Hepatocyte (in vitro differentiated cells): Measurements from ENCODE around the gene ADGRE1.

Source experiments
- EZH2 ChIP-seq: fragments of 200-600 bp; sonication (generic); IDR thresholded peaks from 2 replicates; pipeline ENCODE4 v1.6.1; 2016; ENCODE audit warnings: antibody characterized with exemption, mild to moderate bottlenecking, borderline replicate concordance
- EZH2phosphoT487 ChIP-seq: fragments of 200-600 bp; sonication (generic); IDR thresholded peaks from one replicate; pipeline ENCODE4 v1.6.1; 2018; ENCODE audit warnings: antibody characterized with exemption, mild to moderate bottlenecking, low read depth, moderate library complexity; ENCODE audit not compliant: unreplicated experiment, severe bottlenecking
- TF ChIP-seq, protein P1 (sequence below): fragments of 200-600 bp; sonication (generic); IDR thresholded peaks from 2 replicates; pipeline ENCODE4 v1.5.1; 2016; ENCODE audit warnings: antibody characterized with exemption, mild to moderate bottlenecking; ENCODE audit not compliant: poor library complexity

DNA sequence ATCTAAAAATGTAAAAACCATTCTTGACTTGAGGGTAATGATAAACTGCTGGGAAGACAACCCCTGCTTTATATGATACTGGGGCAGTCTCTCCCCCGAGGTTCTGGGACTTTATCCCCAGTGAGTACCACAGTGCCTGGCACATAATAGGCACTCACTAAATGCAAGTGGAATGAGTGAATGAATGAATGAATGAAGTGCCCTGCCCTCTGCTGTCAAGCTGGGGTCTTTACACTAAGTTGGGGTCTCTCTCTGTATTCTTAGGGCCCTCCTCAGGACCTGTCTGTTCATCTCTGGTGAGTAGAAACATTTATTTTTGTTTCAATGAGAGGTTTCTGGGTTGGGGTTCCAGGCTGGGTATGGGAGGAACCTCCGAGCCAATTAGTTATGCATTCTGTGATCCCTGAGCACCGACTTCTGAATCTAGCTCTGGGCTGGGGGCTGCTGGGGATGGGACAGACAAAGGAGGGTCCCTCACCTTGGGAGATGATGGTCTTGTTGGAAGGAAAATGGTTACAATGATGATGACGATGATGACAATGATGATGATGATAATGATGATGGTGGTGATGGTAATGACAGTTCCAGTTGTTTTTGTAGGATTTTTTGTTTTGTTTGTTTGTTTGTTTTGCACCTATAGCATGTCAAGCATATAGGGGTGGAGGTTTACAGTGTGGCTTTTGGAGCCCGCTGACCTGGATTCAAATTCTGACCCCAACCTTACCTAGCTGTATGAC is 44.3 kb upstream of the ADGRE1 start:
- TF ChIP-seq EZH2phosphoT487: no peak
- TF ChIP-seq, protein P1, sequence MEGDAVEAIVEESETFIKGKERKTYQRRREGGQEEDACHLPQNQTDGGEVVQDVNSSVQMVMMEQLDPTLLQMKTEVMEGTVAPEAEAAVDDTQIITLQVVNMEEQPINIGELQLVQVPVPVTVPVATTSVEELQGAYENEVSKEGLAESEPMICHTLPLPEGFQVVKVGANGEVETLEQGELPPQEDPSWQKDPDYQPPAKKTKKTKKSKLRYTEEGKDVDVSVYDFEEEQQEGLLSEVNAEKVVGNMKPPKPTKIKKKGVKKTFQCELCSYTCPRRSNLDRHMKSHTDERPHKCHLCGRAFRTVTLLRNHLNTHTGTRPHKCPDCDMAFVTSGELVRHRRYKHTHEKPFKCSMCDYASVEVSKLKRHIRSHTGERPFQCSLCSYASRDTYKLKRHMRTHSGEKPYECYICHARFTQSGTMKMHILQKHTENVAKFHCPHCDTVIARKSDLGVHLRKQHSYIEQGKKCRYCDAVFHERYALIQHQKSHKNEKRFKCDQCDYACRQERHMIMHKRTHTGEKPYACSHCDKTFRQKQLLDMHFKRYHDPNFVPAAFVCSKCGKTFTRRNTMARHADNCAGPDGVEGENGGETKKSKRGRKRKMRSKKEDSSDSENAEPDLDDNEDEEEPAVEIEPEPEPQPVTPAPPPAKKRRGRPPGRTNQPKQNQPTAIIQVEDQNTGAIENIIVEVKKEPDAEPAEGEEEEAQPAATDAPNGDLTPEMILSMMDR: no peak
- no peak for TF ChIP-seq EZH2
